ENCODE results near the gene ZNF341.

The ZNF341 gene

GRCh38 chr20:33731693-33732165 is at the start of gene ZNF341:
Gene ZNF341, plus strand, starts transcription at chr20:33731996. Its CDS starts 26 bp downstream, at chr20:33732022.
- peaks cover 22 to 23% of the 10 kb centered on the region in 2 donors for H3K4me1 ChIP-seq (ENCODE audit: control insufficient read depth in 2 of 2, insufficient read depth in 2 of 2, low read length in 2 of 2)

GRCh38 chr20:33684533-33685327 is 47.1 kb upstream of the ZNF341 start:
- H3K36me3 ChIP-seq (ENCODE audit: control insufficient read depth in 2 of 2, insufficient read depth in 2 of 2, low read length in 2 of 2), result no peaks in the 10 kb centered on the region
- H3K4me3 ChIP-seq (ENCODE audit: low read length in 2 of 2), result peak overlapping the region; percentile 55 to 65
- H3K27me3 ChIP-seq (ENCODE audit: control insufficient read depth in 2 of 2, insufficient read depth in 2 of 2, low read length in 2 of 2), result no peaks in the 10 kb centered on the region
- peak overlapping the region; percentile 44 to 75 for H3K27ac ChIP-seq (ENCODE audit: low read depth in 2 of 2, low read length in 2 of 2)
- H3K4me1 ChIP-seq (ENCODE audit: control insufficient read depth in 2 of 2, insufficient read depth in 2 of 2, low read length in 2 of 2), result peaks cover 14 to 17% of the 10 kb centered on the region in 2 donors
- peak overlapping the region; percentile 47 to 58 for H3K9ac ChIP-seq (ENCODE audit: low read depth in 1 of 2, low read length in 2 of 2)
- H3K9me3 ChIP-seq (ENCODE audit: control insufficient read depth in 2 of 2, low read length in 2 of 2), result no peaks in the 10 kb centered on the region

More at GRCh38 chr20:33731693-33732165, at the start of gene ZNF341:
- no peaks in the 10 kb centered on the region for H3K36me3 ChIP-seq (ENCODE audit: control insufficient read depth in 2 of 2, insufficient read depth in 2 of 2, low read length in 2 of 2)
- H3K9me3 ChIP-seq (ENCODE audit: control insufficient read depth in 2 of 2, low read length in 2 of 2), result peaks cover 2 to 7% of the 10 kb centered on the region in 2 donors
- peak within 1 kb of the TSS; percentile 74 to 86 for H3K4me3 ChIP-seq (ENCODE audit: low read length in 2 of 2)
- H3K9ac ChIP-seq (ENCODE audit: low read depth in 1 of 2, low read length in 2 of 2), result peak within 1 kb of the TSS; percentile 77 to 84
- H3K27ac ChIP-seq (ENCODE audit: low read depth in 2 of 2, low read length in 2 of 2), result peak within 1 kb of the TSS; percentile 92 to 97
- H3K27me3 ChIP-seq (ENCODE audit: control insufficient read depth in 2 of 2, insufficient read depth in 2 of 2, low read length in 2 of 2), result no peaks in the 10 kb centered on the region

GRCh38 chr20:33685328-33686099 is 46.3 kb upstream of the ZNF341 start:
- H3K27me3 ChIP-seq (ENCODE audit: control insufficient read depth in 2 of 2, insufficient read depth in 2 of 2, low read length in 2 of 2), result no peaks in the 10 kb centered on the region
- peak overlapping the region; percentile 44 to 75 for H3K27ac ChIP-seq (ENCODE audit: low read depth in 2 of 2, low read length in 2 of 2)
- peak overlapping the region; percentile 47 to 58 for H3K9ac ChIP-seq (ENCODE audit: low read depth in 1 of 2, low read length in 2 of 2)
- no peaks in the 10 kb centered on the region for H3K36me3 ChIP-seq (ENCODE audit: control insufficient read depth in 2 of 2, insufficient read depth in 2 of 2, low read length in 2 of 2)
- H3K9me3 ChIP-seq (ENCODE audit: control insufficient read depth in 2 of 2, low read length in 2 of 2), result no peaks in the 10 kb centered on the region
- peaks cover 14 to 17% of the 10 kb centered on the region in 2 donors for H3K4me1 ChIP-seq (ENCODE audit: control insufficient read depth in 2 of 2, insufficient read depth in 2 of 2, low read length in 2 of 2)
- peak overlapping the region; percentile 55 to 65 for H3K4me3 ChIP-seq (ENCODE audit: low read length in 2 of 2)

- Histone ChIP-seq H3K36me3 (ENCODE audit: control insufficient read depth in 2 of 2, insufficient read depth in 2 of 2, low read length in 2 of 2) (no peaks in the 10 kb centered on the region), H3K27ac (ENCODE audit: low read depth in 2 of 2, low read length in 2 of 2) (peak within 1 kb of the TSS; percentile 44 to 75), H3K27me3 (ENCODE audit: control insufficient read depth in 2 of 2, insufficient read depth in 2 of 2, low read length in 2 of 2) (no peaks in the 10 kb centered on the region), H3K9me3 (ENCODE audit: control insufficient read depth in 2 of 2, low read length in 2 of 2) (no peaks in the 10 kb centered on the region), H3K9ac (ENCODE audit: low read depth in 1 of 2, low read length in 2 of 2) (peak within 1 kb of the TSS; percentile 52 to 58), H3K4me1 (ENCODE audit: control insufficient read depth in 2 of 2, insufficient read depth in 2 of 2, low read length in 2 of 2) (peaks cover 14 to 17% of the 10 kb centered on the region in 2 donors), H3K4me3 (ENCODE audit: low read length in 2 of 2) (peak within 1 kb of the TSS; percentile 65 to 73)
Measured at GRCh38 chr20:33686100-33686983, 45.5 kb upstream of the ZNF341 start, which contains the start of gene E2F1. Gene E2F1, minus strand, starts transcription at chr20:33686385. Its CDS starts 121 bp downstream, at chr20:33686264.

- peak overlapping the region in 1 of 2 donors; percentile 38 for H3K27ac ChIP-seq (ENCODE audit: low read depth in 2 of 2, low read length in 2 of 2)
- H3K9ac ChIP-seq (ENCODE audit: low read depth in 1 of 2, low read length in 2 of 2), result peak overlapping the region in 1 of 2 donors; percentile 48
- H3K27me3 ChIP-seq (ENCODE audit: control insufficient read depth in 2 of 2, insufficient read depth in 2 of 2, low read length in 2 of 2), result no peaks in the 10 kb centered on the region
- H3K4me3 ChIP-seq (ENCODE audit: low read length in 2 of 2), result peak overlapping the region in 1 of 2 donors; percentile 73
- peaks cover 14 to 17% of the 10 kb centered on the region in 2 donors for H3K4me1 ChIP-seq (ENCODE audit: control insufficient read depth in 2 of 2, insufficient read depth in 2 of 2, low read length in 2 of 2)
- no peaks in the 10 kb centered on the region for H3K9me3 ChIP-seq (ENCODE audit: control insufficient read depth in 2 of 2, low read length in 2 of 2)
- no peaks in the 10 kb centered on the region for H3K36me3 ChIP-seq (ENCODE audit: control insufficient read depth in 2 of 2, insufficient read depth in 2 of 2, low read length in 2 of 2)
Measured at GRCh38 chr20:33686984-33687366, 44.8 kb upstream of the ZNF341 start.

GRCh38 chr20:33687370-33687915 is 44.4 kb upstream of the ZNF341 start:
- Histone ChIP-seq H3K9me3 (ENCODE audit: control insufficient read depth in 2 of 2, low read length in 2 of 2) (no peaks in the 10 kb centered on the region), H3K36me3 (ENCODE audit: control insufficient read depth in 2 of 2, insufficient read depth in 2 of 2, low read length in 2 of 2) (no peaks in the 10 kb centered on the region), H3K9ac (ENCODE audit: low read depth in 1 of 2, low read length in 2 of 2) (no peak overlapping the region), H3K27ac (ENCODE audit: low read depth in 2 of 2, low read length in 2 of 2) (no peak overlapping the region), H3K27me3 (ENCODE audit: control insufficient read depth in 2 of 2, insufficient read depth in 2 of 2, low read length in 2 of 2) (no peaks in the 10 kb centered on the region), H3K4me3 (ENCODE audit: low read length in 2 of 2) (no peak overlapping the region), H3K4me1 (ENCODE audit: control insufficient read depth in 2 of 2, insufficient read depth in 2 of 2, low read length in 2 of 2) (peaks cover 14 to 17% of the 10 kb centered on the region in 2 donors)

GRCh38 chr20:33687993-33688937 is 43.5 kb upstream of the ZNF341 start:
- Histone ChIP-seq H3K36me3 (ENCODE audit: control insufficient read depth in 2 of 2, insufficient read depth in 2 of 2, low read length in 2 of 2) (no peaks in the 10 kb centered on the region), H3K27ac (ENCODE audit: low read depth in 2 of 2, low read length in 2 of 2) (no peak overlapping the region), H3K4me3 (ENCODE audit: low read length in 2 of 2) (no peak overlapping the region), H3K4me1 (ENCODE audit: control insufficient read depth in 2 of 2, insufficient read depth in 2 of 2, low read length in 2 of 2) (peaks cover 14 to 17% of the 10 kb centered on the region in 2 donors), H3K9ac (ENCODE audit: low read depth in 1 of 2, low read length in 2 of 2) (no peak overlapping the region), H3K27me3 (ENCODE audit: control insufficient read depth in 2 of 2, insufficient read depth in 2 of 2, low read length in 2 of 2) (no peaks in the 10 kb centered on the region), H3K9me3 (ENCODE audit: control insufficient read depth in 2 of 2, low read length in 2 of 2) (no peaks in the 10 kb centered on the region)

GRCh38 chr20:33688938-33689424 is 42.8 kb upstream of the ZNF341 start:
- H3K9ac ChIP-seq (ENCODE audit: low read depth in 1 of 2, low read length in 2 of 2), result no peak overlapping the region
- no peaks in the 10 kb centered on the region for H3K9me3 ChIP-seq (ENCODE audit: control insufficient read depth in 2 of 2, low read length in 2 of 2)
- H3K27me3 ChIP-seq (ENCODE audit: control insufficient read depth in 2 of 2, insufficient read depth in 2 of 2, low read length in 2 of 2), result no peaks in the 10 kb centered on the region
- H3K36me3 ChIP-seq (ENCODE audit: control insufficient read depth in 2 of 2, insufficient read depth in 2 of 2, low read length in 2 of 2), result no peaks in the 10 kb centered on the region
- no peak overlapping the region for H3K27ac ChIP-seq (ENCODE audit: low read depth in 2 of 2, low read length in 2 of 2)
- H3K4me3 ChIP-seq (ENCODE audit: low read length in 2 of 2), result no peak overlapping the region
- H3K4me1 ChIP-seq (ENCODE audit: control insufficient read depth in 2 of 2, insufficient read depth in 2 of 2, low read length in 2 of 2), result peaks cover 14 to 17% of the 10 kb centered on the region in 2 donors
